Activated naive CD8-positive, alpha-beta T cell treated with anti-CD3 and anti-CD28 coated beads, Interleukin-2, amount 50 U/mL, for 16 hours (primary cell): ENCODE measurements around the gene COL6A5.

Experiments
- DNase-seq: peaks from one replicate; pipeline ENCODE4 v3.0.0-alpha.2; 2020; ENCODE audit warnings: low read depth, low spot score

The COL6A5 gene

GRCh38 chr3:130517602-130518001, 172.1 kb downstream of the COL6A5 start:
- DNase-seq = no peak

DNA sequence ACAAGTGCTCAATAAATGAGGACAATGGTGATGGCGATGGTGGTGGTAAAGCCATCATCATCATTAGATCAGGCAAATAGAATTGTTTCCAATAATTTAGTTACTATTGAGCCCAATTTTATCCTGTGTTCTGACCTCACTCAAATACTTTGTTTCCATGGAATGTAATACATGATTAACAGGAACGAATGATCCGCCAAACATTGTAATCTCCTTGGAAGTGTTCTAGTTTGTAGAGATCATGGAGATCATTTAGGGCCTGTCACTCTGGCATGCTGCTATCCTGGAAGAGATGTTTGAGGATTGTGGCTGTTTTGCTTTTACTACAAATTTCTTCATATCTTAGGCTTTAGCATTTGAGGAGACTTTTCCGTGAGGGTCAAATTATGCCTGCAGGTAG, 174.3 kb downstream of the COL6A5 start:
- DNase-seq = no peak

DNA sequence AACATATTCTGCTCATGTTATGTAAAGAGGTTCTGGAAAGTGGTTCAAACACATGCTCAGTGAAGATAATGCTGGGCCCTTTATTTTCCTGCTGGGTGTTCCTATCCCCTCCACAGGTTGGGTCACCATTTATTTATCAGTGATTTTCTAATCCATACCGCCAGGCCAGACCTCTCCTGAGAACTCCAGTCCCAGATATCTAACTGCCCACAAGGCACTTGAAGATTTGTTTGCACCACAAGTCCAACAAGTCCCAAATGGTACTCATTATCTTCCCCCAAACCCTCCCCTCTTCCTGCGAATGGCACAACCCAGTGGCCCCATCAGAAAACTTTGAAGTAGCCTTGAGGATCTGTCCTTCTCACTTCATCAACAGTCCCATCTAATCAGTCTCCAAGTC, 176.9 kb downstream of the COL6A5 start:
- no peak for DNase-seq

GRCh38 chr3:130527426-130527825, 182.0 kb downstream of the COL6A5 start:
- no peak for DNase-seq

- no peak for DNase-seq
Observed at GRCh38 chr3:130528120-130528519, 182.6 kb downstream of the COL6A5 start.

GRCh38 chr3:130529486-130530215, 184.2 kb downstream of the COL6A5 start:
- no peak for DNase-seq

GRCh38 chr3:130533247-130533646, 187.8 kb downstream of the COL6A5 start:
- DNase-seq = no peak
